Measurements from ENCODE around the gene FRAS1.
"Not testable (repeated sequence)": the region's sequence is repeated elsewhere in the genome, so short reads cannot be mapped to it uniquely, and the experiment has no call there.

Gene FRAS1

GRCh38 chr4:78222575-78223186, 165.6 kb downstream of the FRAS1 start:
- DNase-seq, result no peak

GRCh38 chr4:78225236-78225635, 168.1 kb downstream of the FRAS1 start:
- no peak for DNase-seq

- DNase-seq, result no peak
Measured at GRCh38 chr4:78226279-78226678, 169.2 kb downstream of the FRAS1 start.

GRCh38 chr4:78227411-78228057, 170.4 kb downstream of the FRAS1 start:
- DNase-seq, result no peak

- DNase-seq, result no peak
Measured at GRCh38 chr4:78235800-78236199, 178.7 kb downstream of the FRAS1 start.

GRCh38 chr4:78237360-78237759, 180.2 kb downstream of the FRAS1 start:
- no peak for DNase-seq

GRCh38 chr4:78242071-78242470, 184.9 kb downstream of the FRAS1 start:
- no peak for DNase-seq

GRCh38 chr4:78244705-78245485, 187.8 kb downstream of the FRAS1 start:
- no peak for DNase-seq

- DNase-seq, result no peak
Measured at GRCh38 chr4:78247536-78248285, 190.6 kb downstream of the FRAS1 start.

- no peak for DNase-seq
Measured at GRCh38 chr4:78250500-78250899, 193.4 kb downstream of the FRAS1 start.

- not testable (repeated sequence) for DNase-seq
Measured at GRCh38 chr4:78252773-78253172, 195.7 kb downstream of the FRAS1 start.

GRCh38 chr4:78254893-78255292, 197.8 kb downstream of the FRAS1 start:
- no peak for DNase-seq

GRCh38 chr4:78265006-78265405, 207.9 kb downstream of the FRAS1 start:
- DNase-seq, result no peak

- DNase-seq, result no peak
Measured at GRCh38 chr4:78267790-78268189, 210.7 kb downstream of the FRAS1 start.

- DNase-seq, result no peak
Measured at GRCh38 chr4:78268597-78268996, 211.5 kb downstream of the FRAS1 start.

GRCh38 chr4:78275450-78275849, 218.3 kb downstream of the FRAS1 start:
- DNase-seq, result not testable (repeated sequence)

GRCh38 chr4:78286281-78286680, 229.2 kb downstream of the FRAS1 start:
- no peak for DNase-seq

GRCh38 chr4:78288327-78288726, 231.2 kb downstream of the FRAS1 start:
- no peak for DNase-seq

GRCh38 chr4:78291277-78291676, 234.2 kb downstream of the FRAS1 start:
- no peak for DNase-seq

GRCh38 chr4:78292341-78292740, 235.2 kb downstream of the FRAS1 start:
- no peak for DNase-seq

GRCh38 chr4:78292856-78293255, 235.7 kb downstream of the FRAS1 start:
- DNase-seq, result no peak

GRCh38 chr4:78293348-78293747, 236.2 kb downstream of the FRAS1 start:
- no peak for DNase-seq

GRCh38 chr4:78293821-78294301, 236.7 kb downstream of the FRAS1 start:
- DNase-seq, result no peak

Data from GF-D8 (cell line).